OCI-LY7 (cell line): ENCODE results near the gene TWNK. TPM values are rescaled to one million over a fixed set of nuclear protein-coding genes. Genes with fewer than 3 reads are reported as not detected.

Experiments
- BruUV-seq: library from RNA; stranded (reverse); fragments of 400-500 nt; replicated peaks from 2 replicates; lab custom pipeline; 2021; lab: Mats Ljungman, UMichigan
- CTCF ChIA-PET: fragments of 300-600 bp; sonication (Branson Sonifier 250); formaldehyde crosslinking; loops from one replicate; lab custom pipeline; 2022; ENCODE audit warnings: antibody characterized with exemption; ENCODE audit not compliant: unreplicated experiment; lab: Charles Lee
- POLR2A ChIA-PET: fragments of 300-600 bp; sonication (Branson Sonifier 250); formaldehyde crosslinking; loops from one replicate; lab custom pipeline; 2022; ENCODE audit warnings: antibody characterized with exemption; lab: Charles Lee
- DNase-seq: peaks from one replicate; pipeline ENCODE4 v3.0.0-alpha.2; 2015; ENCODE audit warnings: low spot score
- H2AFZ ChIP-seq: fragments of 200-600 bp; sonication (generic), shearing (Covaris generic); 2 replicates; pipeline ENCODE4 v1.6.1; 2014; ENCODE audit warnings: mild to moderate bottlenecking, antibody characterized with exemption, low read length, moderate library complexity
- H3K27ac ChIP-seq: fragments of 200-600 bp; sonication (generic); 2 replicates; pipeline ENCODE4 v1.5.1; 2014; ENCODE audit warnings: mixed run types, low read depth, mild to moderate bottlenecking, moderate library complexity, low read length, inconsistent platforms; ENCODE audit not compliant: poor library complexity, severe bottlenecking
- H3K36me3 ChIP-seq: fragments of 200-600 bp; sonication (generic); 2 replicates; pipeline ENCODE4 v1.6.1; 2014; ENCODE audit warnings: mild to moderate bottlenecking, antibody characterized with exemption, low read length, moderate library complexity, mixed read lengths; ENCODE audit not compliant: insufficient read depth
- H3K4me1 ChIP-seq: fragments of 200-600 bp; sonication (generic); 2 replicates; pipeline ENCODE4 v1.5.1; 2014; ENCODE audit warnings: mild to moderate bottlenecking, low read length; ENCODE audit not compliant: insufficient read depth, poor library complexity, severe bottlenecking
- H3K4me2 ChIP-seq: fragments of 200-600 bp; sonication (generic); 2 replicates; pipeline ENCODE4 v1.6.1; 2014; ENCODE audit warnings: mild to moderate bottlenecking, low read length
- H3K4me3 ChIP-seq: fragments of 200-600 bp; sonication (generic); 2 replicates; pipeline ENCODE4 v1.5.1; 2014; ENCODE audit warnings: mild to moderate bottlenecking, low read depth, low read length; ENCODE audit not compliant: poor library complexity, severe bottlenecking
- H3K79me2 ChIP-seq: fragments of 200-600 bp; sonication (generic); 2 replicates; pipeline ENCODE4 v1.6.1; 2016; ENCODE audit warnings: low read depth, mild to moderate bottlenecking, low read length, moderate library complexity, mixed read lengths; ENCODE audit not compliant: insufficient read depth
- H3K9me2 ChIP-seq: fragments of 200-600 bp; sonication (generic); 2 replicates; pipeline ENCODE4 v1.6.1; 2016; ENCODE audit warnings: mild to moderate bottlenecking, low read length, mixed read lengths; ENCODE audit not compliant: insufficient read depth
- H3K9me3 ChIP-seq: fragments of 200-600 bp; sonication (generic); 2 replicates; pipeline ENCODE4 v1.6.1; 2014; ENCODE audit warnings: mild to moderate bottlenecking, mixed run types, low read length, mixed read lengths
- H4K20me1 ChIP-seq: fragments of 200-600 bp; sonication (generic); 2 replicates; pipeline ENCODE4 v1.6.1; 2014; ENCODE audit warnings: mild to moderate bottlenecking, antibody characterized with exemption, low read length, moderate library complexity, mixed read lengths; ENCODE audit not compliant: insufficient read depth
- EZH2phosphoT487 ChIP-seq: fragments of 200-600 bp; sonication (generic); IDR thresholded peaks from 2 replicates; pipeline ENCODE4 v1.6.1; 2018; ENCODE audit warnings: low read depth, borderline replicate concordance, mild to moderate bottlenecking, mixed run types, antibody characterized with exemption, low read length, moderate library complexity, mixed read lengths
- intact Hi-C: fragments of 100-400 bp; cut with micrococcal nuclease; formaldehyde crosslinking; loops from one replicate; pipeline ENCODE4 v1.10.0; 2022; ENCODE audit not compliant: unreplicated experiment
- total RNA-seq, 2 experiments: library from RNA; depleted of rRNA in 1 of 2; stranded (reverse); fragments of >200 nt in 1 of 2; shearing (Covaris generic) in 1 of 2; gene quantifications; 2 replicates each; pipeline ENCODE4 v1.2.3, GENCODE V29; 2014 to 2022
- TF ChIP-seq, protein P1 (sequence below): fragments of 200-600 bp; sonication (generic); conservative IDR thresholded peaks from 2 replicates; pipeline ENCODE4 v1.5.1; 2014; ENCODE audit warnings: mild to moderate bottlenecking, antibody characterized with exemption, low read length, moderate library complexity, mixed read lengths

TWNK gene
- total RNA-seq, 2 experiments from 2014 or later: 15.8 to 21.7 TPM

DNA sequence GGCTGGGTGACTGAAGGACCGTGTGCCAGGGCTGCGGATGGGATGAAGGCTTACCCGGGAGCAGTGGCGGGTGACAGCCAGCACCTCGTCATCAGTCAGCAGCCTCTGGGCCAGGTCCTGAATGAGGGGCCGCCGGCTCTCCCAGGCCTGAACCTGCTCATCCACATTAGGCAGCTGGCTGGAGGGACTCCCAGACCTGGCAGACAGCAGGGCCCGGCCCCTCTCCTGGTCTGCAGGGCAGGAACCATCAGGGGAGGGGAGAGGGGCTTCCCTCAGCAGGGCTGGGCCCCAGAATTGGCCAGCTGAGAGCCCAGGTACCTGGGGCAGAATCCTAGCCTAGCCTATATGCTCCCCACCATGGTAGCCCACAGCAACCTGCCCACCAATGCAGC, 28.2 kb downstream of the TWNK start:
- no peak for DNase-seq
- H4K20me1 ChIP-seq: no peaks in the 10 kb centered on the region
- TF ChIP-seq, protein P1, sequence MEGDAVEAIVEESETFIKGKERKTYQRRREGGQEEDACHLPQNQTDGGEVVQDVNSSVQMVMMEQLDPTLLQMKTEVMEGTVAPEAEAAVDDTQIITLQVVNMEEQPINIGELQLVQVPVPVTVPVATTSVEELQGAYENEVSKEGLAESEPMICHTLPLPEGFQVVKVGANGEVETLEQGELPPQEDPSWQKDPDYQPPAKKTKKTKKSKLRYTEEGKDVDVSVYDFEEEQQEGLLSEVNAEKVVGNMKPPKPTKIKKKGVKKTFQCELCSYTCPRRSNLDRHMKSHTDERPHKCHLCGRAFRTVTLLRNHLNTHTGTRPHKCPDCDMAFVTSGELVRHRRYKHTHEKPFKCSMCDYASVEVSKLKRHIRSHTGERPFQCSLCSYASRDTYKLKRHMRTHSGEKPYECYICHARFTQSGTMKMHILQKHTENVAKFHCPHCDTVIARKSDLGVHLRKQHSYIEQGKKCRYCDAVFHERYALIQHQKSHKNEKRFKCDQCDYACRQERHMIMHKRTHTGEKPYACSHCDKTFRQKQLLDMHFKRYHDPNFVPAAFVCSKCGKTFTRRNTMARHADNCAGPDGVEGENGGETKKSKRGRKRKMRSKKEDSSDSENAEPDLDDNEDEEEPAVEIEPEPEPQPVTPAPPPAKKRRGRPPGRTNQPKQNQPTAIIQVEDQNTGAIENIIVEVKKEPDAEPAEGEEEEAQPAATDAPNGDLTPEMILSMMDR: no peak
- no peak for TF ChIP-seq EZH2phosphoT487
- no peak overlapping the region for H3K4me3 ChIP-seq
- H3K9me3 ChIP-seq: no peaks in the 10 kb centered on the region
- H3K27ac ChIP-seq: no peak overlapping the region
- no peaks in the 10 kb centered on the region for H3K79me2 ChIP-seq
- H2AFZ ChIP-seq: no peak overlapping the region
- POLR2A ChIA-PET: interaction anchor here (1.0 kb wide), 1 partner anchor 42 kb away, joined by 5 read pairs; no protein-coding TSS in a partner anchor
- H3K4me2 ChIP-seq: no peak overlapping the region
- BruUV-seq: no TSS peak
- CTCF ChIA-PET: interaction anchor here (0.6 to 1.0 kb wide), 2 partner anchors 19 to 60 kb away, joined by 3 read pairs; no protein-coding TSS in a partner anchor
- H3K36me3 ChIP-seq: no peaks in the 10 kb centered on the region
- no peaks in the 10 kb centered on the region for H3K9me2 ChIP-seq
- intact Hi-C loops: loop anchor here (2.0 kb wide), 1 partner anchor 47 kb away; the partner anchor contains the start of gene SEMA4G
- peaks cover 11% of the 10 kb centered on the region for H3K4me1 ChIP-seq

DNA sequence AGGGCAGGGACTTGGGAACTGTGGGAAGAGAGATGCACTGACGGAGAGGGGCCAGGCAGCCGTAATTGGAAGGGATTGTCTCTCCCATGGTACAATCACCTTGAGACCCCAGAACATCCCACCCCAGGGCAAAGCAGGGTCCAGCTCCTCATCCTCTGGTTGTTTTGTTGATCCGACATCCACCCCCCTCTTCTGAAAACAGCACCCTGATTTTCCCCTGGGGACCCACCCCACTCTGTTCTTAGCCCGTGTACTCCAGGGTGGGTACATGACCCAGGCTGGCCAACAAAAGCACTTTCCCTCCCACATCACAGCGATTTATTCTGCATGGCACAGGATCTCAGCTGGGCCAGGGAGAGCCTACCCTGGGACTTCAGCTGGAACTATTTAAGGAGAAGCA, 29.5 kb downstream of the TWNK start:
- Histone ChIP-seq H3K9me2 (no peaks in the 10 kb centered on the region), H3K4me2 (no peak overlapping the region), H3K27ac (no peak overlapping the region), H3K79me2 (no peaks in the 10 kb centered on the region), H3K36me3 (no peaks in the 10 kb centered on the region), H3K4me3 (no peak overlapping the region), H4K20me1 (no peaks in the 10 kb centered on the region), H2AFZ (no peak overlapping the region), H3K4me1 (peaks cover 11% of the 10 kb centered on the region), H3K9me3 (no peaks in the 10 kb centered on the region)
- ChIA-PET CTCF (no interaction called here), POLR2A (no interaction called here)
- no TSS peak for BruUV-seq
- no peak for DNase-seq
- intact Hi-C loops: no loop called here
- TF ChIP-seq EZH2phosphoT487: no peak
- TF ChIP-seq, protein P1: no peak

DNA sequence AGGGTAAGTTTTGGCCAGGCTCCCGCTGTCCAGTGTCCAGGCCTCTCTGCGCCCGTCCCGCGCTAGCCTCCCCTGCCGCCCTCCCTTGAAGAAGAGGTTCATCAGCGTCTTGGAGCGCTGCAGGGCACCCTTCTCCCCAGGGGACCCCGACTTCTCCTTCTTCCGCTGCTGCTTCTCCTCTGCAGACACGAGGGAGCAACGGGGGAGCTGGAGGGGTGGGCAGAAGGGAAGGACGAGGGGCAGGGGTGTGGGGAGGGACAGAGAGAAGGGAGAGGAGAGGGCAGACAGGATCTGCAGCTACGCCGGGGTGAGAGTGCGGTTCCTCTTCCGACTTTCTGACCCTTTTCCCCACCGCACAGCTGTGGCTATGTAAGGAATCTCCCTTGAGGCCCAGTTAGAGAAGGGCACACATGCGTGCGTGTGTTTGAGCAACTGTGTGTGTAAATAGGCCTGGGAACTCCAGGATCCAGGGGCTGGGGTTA, 30.8 kb downstream of the TWNK start:
- Histone ChIP-seq H4K20me1 (no peaks in the 10 kb centered on the region), H3K79me2 (no peaks in the 10 kb centered on the region), H3K4me2 (peak overlapping the region; percentile 51), H3K9me2 (no peaks in the 10 kb centered on the region), H3K9me3 (no peaks in the 10 kb centered on the region), H2AFZ (peak overlapping the region; percentile 51; the same call in 1 of the 2 replicates), H3K4me3 (no peak overlapping the region), H3K27ac (no peak overlapping the region), H3K4me1 (peaks cover 11% of the 10 kb centered on the region), H3K36me3 (no peaks in the 10 kb centered on the region)
- peak; percentile 31 for DNase-seq
- intact Hi-C loops: no loop called here
- CTCF ChIA-PET: interaction anchor here (0.9 to 1.0 kb wide), 2 partner anchors 11 to 20 kb away, joined by 3 read pairs; no protein-coding TSS in a partner anchor
- TF ChIP-seq EZH2phosphoT487: no peak
- TF ChIP-seq, protein P1: no peak
- no TSS peak for BruUV-seq
- POLR2A ChIA-PET: interaction anchor here (0.7 kb wide), 1 partner anchor 17 kb away, joined by 3 read pairs; no protein-coding TSS in a partner anchor
